Measurements from ENCODE around the gene SSBP3.

DNA sequence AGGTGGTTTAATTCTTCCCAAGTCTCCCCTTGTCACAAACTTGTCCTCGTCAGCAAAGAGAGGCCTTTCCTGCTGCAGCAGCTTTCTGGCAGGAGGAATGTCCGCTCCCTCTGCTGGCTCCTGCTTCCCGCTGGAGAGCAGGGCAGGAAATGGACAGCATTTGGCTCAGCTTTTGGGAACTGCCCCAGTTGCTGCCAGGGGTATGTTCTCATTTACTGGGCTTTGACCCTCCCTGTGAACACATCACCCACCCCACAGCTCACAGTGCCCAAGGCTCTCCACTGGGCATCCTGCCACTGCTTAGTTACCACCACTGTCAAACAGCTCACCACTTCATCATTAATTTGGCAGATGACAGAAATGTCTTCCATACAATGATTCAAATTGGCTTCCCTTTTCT is 130.8 kb downstream of the SSBP3 start:
- TF ChIP-seq, protein P1, sequence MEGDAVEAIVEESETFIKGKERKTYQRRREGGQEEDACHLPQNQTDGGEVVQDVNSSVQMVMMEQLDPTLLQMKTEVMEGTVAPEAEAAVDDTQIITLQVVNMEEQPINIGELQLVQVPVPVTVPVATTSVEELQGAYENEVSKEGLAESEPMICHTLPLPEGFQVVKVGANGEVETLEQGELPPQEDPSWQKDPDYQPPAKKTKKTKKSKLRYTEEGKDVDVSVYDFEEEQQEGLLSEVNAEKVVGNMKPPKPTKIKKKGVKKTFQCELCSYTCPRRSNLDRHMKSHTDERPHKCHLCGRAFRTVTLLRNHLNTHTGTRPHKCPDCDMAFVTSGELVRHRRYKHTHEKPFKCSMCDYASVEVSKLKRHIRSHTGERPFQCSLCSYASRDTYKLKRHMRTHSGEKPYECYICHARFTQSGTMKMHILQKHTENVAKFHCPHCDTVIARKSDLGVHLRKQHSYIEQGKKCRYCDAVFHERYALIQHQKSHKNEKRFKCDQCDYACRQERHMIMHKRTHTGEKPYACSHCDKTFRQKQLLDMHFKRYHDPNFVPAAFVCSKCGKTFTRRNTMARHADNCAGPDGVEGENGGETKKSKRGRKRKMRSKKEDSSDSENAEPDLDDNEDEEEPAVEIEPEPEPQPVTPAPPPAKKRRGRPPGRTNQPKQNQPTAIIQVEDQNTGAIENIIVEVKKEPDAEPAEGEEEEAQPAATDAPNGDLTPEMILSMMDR (conservative IDR thresholded peaks at IDR 0.05; ENCODE audit: low read length) = no peak
- no peak for TF ChIP-seq EZH2phosphoT487 (IDR thresholded peaks at IDR 0.05; ENCODE audit: borderline replicate concordance, low read depth, low read length)
